ENCODE measurements around the gene ANKRD23. TPM values are rescaled to one million over a fixed set of nuclear protein-coding genes. Genes with fewer than 3 reads are reported as not detected.

The ANKRD23 gene
- total and polyA plus RNA-seq, 2 of the 4 experiments (the other 2 are of a cell fraction): 0.54 to 1.5 TPM

- no peak overlapping the region for H3K9ac ChIP-seq (ENCODE audit: low read depth, low read length)
- WGBS, 2 experiments (ENCODE audit: extremely low coverage in 2 of 2, insufficient read length in 1 of 2): 73% methylated on average over 3 of the region's 22 CpGs; no CpG with 5 or more reads in 1 of the 2 experiments
- no peak overlapping the region for H2AFZ ChIP-seq (replicated peaks; ENCODE audit: low read length, poor library complexity)
- no peaks in the 10 kb centered on the region for H3K36me3 ChIP-seq (ENCODE audit: control insufficient read depth, insufficient read depth, low read length)
- no peaks in the 10 kb centered on the region for H3K9me1 ChIP-seq (ENCODE audit: insufficient read depth, low read length)
- no peak overlapping the region for H4K91ac ChIP-seq (ENCODE audit: insufficient read depth, low read depth, low read length)
- TF ChIP-seq, protein P1, sequence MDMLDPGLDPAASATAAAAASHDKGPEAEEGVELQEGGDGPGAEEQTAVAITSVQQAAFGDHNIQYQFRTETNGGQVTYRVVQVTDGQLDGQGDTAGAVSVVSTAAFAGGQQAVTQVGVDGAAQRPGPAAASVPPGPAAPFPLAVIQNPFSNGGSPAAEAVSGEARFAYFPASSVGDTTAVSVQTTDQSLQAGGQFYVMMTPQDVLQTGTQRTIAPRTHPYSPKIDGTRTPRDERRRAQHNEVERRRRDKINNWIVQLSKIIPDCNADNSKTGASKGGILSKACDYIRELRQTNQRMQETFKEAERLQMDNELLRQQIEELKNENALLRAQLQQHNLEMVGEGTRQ (IDR thresholded peaks at IDR 0.05; ENCODE audit: low read depth, low read length): no peak
- no peak for TF ChIP-seq MXI1 (IDR thresholded peaks at IDR 0.05; ENCODE audit: borderline replicate concordance, low read depth, low read length)
- TF ChIP-seq, protein P2, sequence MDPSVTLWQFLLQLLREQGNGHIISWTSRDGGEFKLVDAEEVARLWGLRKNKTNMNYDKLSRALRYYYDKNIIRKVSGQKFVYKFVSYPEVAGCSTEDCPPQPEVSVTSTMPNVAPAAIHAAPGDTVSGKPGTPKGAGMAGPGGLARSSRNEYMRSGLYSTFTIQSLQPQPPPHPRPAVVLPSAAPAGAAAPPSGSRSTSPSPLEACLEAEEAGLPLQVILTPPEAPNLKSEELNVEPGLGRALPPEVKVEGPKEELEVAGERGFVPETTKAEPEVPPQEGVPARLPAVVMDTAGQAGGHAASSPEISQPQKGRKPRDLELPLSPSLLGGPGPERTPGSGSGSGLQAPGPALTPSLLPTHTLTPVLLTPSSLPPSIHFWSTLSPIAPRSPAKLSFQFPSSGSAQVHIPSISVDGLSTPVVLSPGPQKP (IDR thresholded peaks at IDR 0.05; ENCODE audit: borderline replicate concordance, low read depth, low read length): no peak
- no peak for TF ChIP-seq FOS (IDR thresholded peaks at IDR 0.05; ENCODE audit: low read depth, low read length)
- no peak for TF ChIP-seq RAD21 (IDR thresholded peaks at IDR 0.05; ENCODE audit: low read length)
- TF ChIP-seq CTCF (conservative IDR thresholded peaks at IDR 0.05; ENCODE audit: low read depth, low read length): no peak
- no peak for TF ChIP-seq CEBPB (IDR thresholded peaks at IDR 0.05; ENCODE audit: low read depth, low read length)
- no peak for TF ChIP-seq POLR2A (IDR thresholded peaks at IDR 0.05; ENCODE audit: low read depth, low read length)
- no peak for TF ChIP-seq NFE2L2 (IDR thresholded peaks at IDR 0.05; ENCODE audit: low read depth, low read length)
- no peak for TF ChIP-seq MAZ (IDR thresholded peaks at IDR 0.05; ENCODE audit: borderline replicate concordance, low read depth, low read length)
- TF ChIP-seq MAFK (IDR thresholded peaks at IDR 0.05; ENCODE audit: low read depth, low read length): no peak
- TF ChIP-seq CHD1 (IDR thresholded peaks at IDR 0.05; ENCODE audit: low read depth, low read length): no peak
- no peak overlapping the region for H2AK5ac ChIP-seq (ENCODE audit: low read depth, low read length)
- H3K4me2 ChIP-seq (ENCODE audit: low read depth, low read length): no peak overlapping the region
- no peak overlapping the region for H3K18ac ChIP-seq (ENCODE audit: low read depth, low read length)
- BruUV-seq (replicated peaks): no TSS peak
- no peak overlapping the region for H2BK15ac ChIP-seq (ENCODE audit: low read depth, low read length)
- intact Hi-C loops (cut with micrococcal nuclease) (no loop called here), in situ Hi-C loops (cut with MboI; ENCODE audit: low sequenced_read_pairs) (no loop called here), dilution Hi-C loops (cut with HindIII; ENCODE audit: low sequenced_read_pairs, unreplicated experiment) (no loop called here)
- H3K4me1 ChIP-seq (ENCODE audit: control insufficient read depth, insufficient read depth, low read length): peaks cover 9% of the 10 kb centered on the region
- H2BK120ac ChIP-seq (ENCODE audit: low read depth, low read length): no peak overlapping the region
- H3K4me3 ChIP-seq (ENCODE audit: insufficient read depth, low read depth, low read length): no peak overlapping the region
- no peaks in the 10 kb centered on the region for H3K9me3 ChIP-seq (ENCODE audit: control insufficient read depth, insufficient read depth, low read length)
- H4K8ac ChIP-seq (ENCODE audit: low read depth in 2 of 2, low read length in 2 of 2): no peak overlapping the region
- no peak overlapping the region for H3K14ac ChIP-seq (replicated peaks; ENCODE audit: low read depth, low read length)
- ATAC-seq (ENCODE audit: low read depth): no peak
- H3K27ac ChIP-seq (ENCODE audit: insufficient read depth, low read length): no peak overlapping the region
- DNase-seq: no peak
- no peak overlapping the region for H2BK20ac ChIP-seq (ENCODE audit: low read depth, low read length)
- ChIA-PET POLR2A (ENCODE audit: unreplicated experiment) (no interaction called here), CTCF (no interaction called here)
- H4K20me1 ChIP-seq (ENCODE audit: insufficient read depth, low read length): no peaks in the 10 kb centered on the region
- H3K27me3 ChIP-seq (ENCODE audit: control insufficient read depth, insufficient read depth, low read length): peaks cover 17% of the 10 kb centered on the region; the same call in 1 of the 2 replicates
- H4K5ac ChIP-seq (ENCODE audit: low read depth, low read length): no peak overlapping the region
- no peak overlapping the region for H3K4ac ChIP-seq (ENCODE audit: low read depth, low read length)
- no peak overlapping the region for H2BK5ac ChIP-seq (ENCODE audit: low read depth, low read length, poor library complexity, severe bottlenecking)
- H2AK9ac ChIP-seq (replicated peaks; ENCODE audit: low read depth, low read length, poor library complexity): peak overlapping the region; percentile 72
- no peak overlapping the region for H3K56ac ChIP-seq (ENCODE audit: extremely low read depth, insufficient read depth, low read length)
- no peaks in the 10 kb centered on the region for H3K79me1 ChIP-seq (ENCODE audit: low read depth in 1 of 2, low read length in 2 of 2)
- no peak overlapping the region for H3K23ac ChIP-seq (ENCODE audit: low read depth, low read length)
These were observed 35.1 kb upstream of the ANKRD23 start for GRCh38 chr2:96878796-96879544.

Measured in IMR-90 (cell line).